Adrenal gland (tissue), 12 donors: ENCODE results near the gene RHOT1. TPM values are rescaled to one million over a fixed set of nuclear protein-coding genes. Genes with fewer than 3 reads are reported as not detected.
A peak's percentile ranks its signal among the peaks of the same experiment; 100 is the strongest.

ENCODE experiments used
- DNase-seq, 7 donors: peaks; one replicate each; pipeline ENCODE4 v3.0.0-alpha.2; 2019 to 2020
- H3K27ac ChIP-seq, 5 donors: fragments of 200-600 bp; sonication (generic) in 4 of 5; 1 replicate in 3 of 5; 2 replicates in 2 of 5; pipeline versions ENCODE4 v1.5.1 to v1.8.0; 2016 to 2020; ENCODE audit warnings: mild to moderate bottlenecking in 1 of 5
- H3K27me3 ChIP-seq: fragments of 200-600 bp; 2 replicates; pipeline ENCODE4 v1.8.0; 2021
- H3K36me3 ChIP-seq, 2 donors: fragments of 200-600 bp; replicated peaks in 1 of 2; 1 replicate in 1 of 2; 2 replicates in 1 of 2; pipeline versions ENCODE4 v1.5.1 to v1.8.0; 2018 to 2022
- H3K4me1 ChIP-seq, 2 donors: fragments of 200-600 bp; replicated peaks in 1 of 2; 1 replicate in 1 of 2; 2 replicates in 1 of 2; pipeline versions ENCODE4 v1.5.1 to v1.8.0; 2018 to 2021
- H3K4me3 ChIP-seq, 4 donors: fragments of 200-600 bp; sonication (generic) in 3 of 4; one replicate each; pipeline ENCODE4 v1.5.1; 2016 to 2018
- H3K9me3 ChIP-seq, 3 donors: fragments of 200-600 bp; sonication (generic) in 1 of 3; replicated peaks in 1 of 3; 1 replicate in 2 of 3; 2 replicates in 1 of 3; pipeline versions ENCODE4 v1.5.1 to v1.8.0; 2016 to 2021
- POLR2A ChIP-seq, 2 donors: fragments of 450-650 bp; IDR thresholded peaks; one replicate each; pipeline ENCODE4 v1.6.1; 2017; ENCODE audit warnings: antibody characterized with exemption in 2 of 2, mild to moderate bottlenecking in 2 of 2, moderate library complexity in 1 of 2
- WGBS, 4 donors: extraction: QIAGEN DNeasy Blood & Tissue Kit in 2 of 4; methylation state at CpG; one replicate each; pipeline versions ENCODE4 v1.1.5 to v1.1.7; 2013 to 2017; 5-methylcytosine and 5-hydroxymethylcytosine counted together
- intact Hi-C, 2 donors: fragments of 100-400 bp; cut with DNase I; formaldehyde crosslinking; loops; one replicate each; pipeline versions ENCODE4 v1.14.1 to v1.15.0; 2022 to 2023
- polyA plus RNA-seq, 3 donors: library from polyadenylated mRNA; stranded (reverse); fragments of 200-250 nt in 2 of 3; fragments of 350-450 nt in 1 of 3; fragmentation: Illumina TruSeq in 1 of 3; extraction: RNeasy Lipid Tissue Mini Kit (QIAGEN cat#74804) in 1 of 3; gene quantifications; one replicate each; pipeline ENCODE4 v1.2.3, GENCODE V29; 2013 to 2014
- total RNA-seq, 9 donors: library from RNA; depleted of rRNA in 4 of 9; stranded (reverse); fragments of >200 nt in 4 of 9; fragments of 120-200 nt in 1 of 9; fragmentation: NEBNext Ultra II Directional in 1 of 9; extraction: Animal tissue kit (Norgen Biotek cat#: 25700) in 1 of 9; gene quantifications; one replicate each; pipeline versions ENCODE4 v1.1.0 to v1.2.4, GENCODE V29; 2013 to 2023
- TF ChIP-seq, protein P1 (sequence below), 6 experiments: fragments of 450-650 bp in 4 of 6; fragments of 200-600 bp in 2 of 6; sonication (generic) in 1 of 6; IDR thresholded peaks; 1 replicate in 5 of 6; 2 replicates in 1 of 6; pipeline versions ENCODE4 v1.5.1 to v1.8.0; 2016 to 2021; ENCODE audit warnings: antibody characterized with exemption in 6 of 6, mild to moderate bottlenecking in 2 of 6, moderate library complexity in 1 of 6
- donor health status: healthy with polysubstance abuse.
- donor health status: Bipolar disorder and iron deficiency.
- donor health status: DM: yes; HTN: yes; CAD: no.
- donor health status: DM: no; HTN: no; CAD: no.
- donor health status: DM: no; HTN: no; CAD: no.
- donor health status: DM: yes; HTN: yes; CAD: no.

The RHOT1 gene
- total and polyA plus RNA-seq, 12 donors = 44.2 to 97.7 (median 66.4) TPM

DNA sequence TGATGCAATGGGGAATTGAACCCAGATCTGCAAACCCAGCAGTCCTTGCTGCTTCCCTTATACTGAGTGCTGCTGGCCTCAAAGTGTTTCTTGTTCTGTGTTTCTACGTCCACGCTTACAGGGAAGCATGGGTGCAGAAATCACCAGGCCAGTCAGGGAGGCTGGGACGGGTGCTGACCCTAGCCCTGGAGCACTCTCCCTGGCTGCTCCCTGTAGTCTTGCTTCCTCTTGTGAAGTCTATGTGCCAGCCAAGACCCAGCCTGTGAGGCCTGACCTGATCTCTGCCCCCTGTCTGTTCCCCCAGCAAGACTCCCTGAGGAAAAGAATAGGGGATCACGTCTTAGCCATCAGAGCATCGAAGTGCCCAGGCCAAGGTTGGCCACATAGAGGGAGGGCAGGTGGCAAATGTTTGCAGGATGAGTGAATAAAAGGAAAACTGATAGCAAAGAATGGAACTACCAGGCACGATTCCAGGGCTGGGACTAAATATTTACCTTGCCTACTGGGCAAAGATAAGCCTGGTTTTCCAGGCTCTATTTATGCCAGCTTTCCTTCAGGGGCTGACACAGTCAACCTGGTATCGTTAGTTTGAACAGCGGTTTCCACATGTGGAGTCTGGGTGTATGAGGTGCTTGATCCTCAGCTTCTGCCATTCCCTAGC is 41.2 kb upstream of the RHOT1 start:
- Histone ChIP-seq H3K27me3 (no peaks in the 10 kb centered on the region), H3K27ac (no peak overlapping the region), H3K4me3 (no peak overlapping the region), H3K36me3 (no peaks in the 10 kb centered on the region), H3K9me3 (no peaks in the 10 kb centered on the region), H3K4me1 (no peaks in the 10 kb centered on the region)
- WGBS, 4 donors = 73 to 86% (median 82%) methylated on average over 8 of the region's 8 CpGs
- intact Hi-C loops = no loop called here
- TF ChIP-seq POLR2A (IDR thresholded peaks at IDR 0.05) = no peak
- TF ChIP-seq, protein P1, sequence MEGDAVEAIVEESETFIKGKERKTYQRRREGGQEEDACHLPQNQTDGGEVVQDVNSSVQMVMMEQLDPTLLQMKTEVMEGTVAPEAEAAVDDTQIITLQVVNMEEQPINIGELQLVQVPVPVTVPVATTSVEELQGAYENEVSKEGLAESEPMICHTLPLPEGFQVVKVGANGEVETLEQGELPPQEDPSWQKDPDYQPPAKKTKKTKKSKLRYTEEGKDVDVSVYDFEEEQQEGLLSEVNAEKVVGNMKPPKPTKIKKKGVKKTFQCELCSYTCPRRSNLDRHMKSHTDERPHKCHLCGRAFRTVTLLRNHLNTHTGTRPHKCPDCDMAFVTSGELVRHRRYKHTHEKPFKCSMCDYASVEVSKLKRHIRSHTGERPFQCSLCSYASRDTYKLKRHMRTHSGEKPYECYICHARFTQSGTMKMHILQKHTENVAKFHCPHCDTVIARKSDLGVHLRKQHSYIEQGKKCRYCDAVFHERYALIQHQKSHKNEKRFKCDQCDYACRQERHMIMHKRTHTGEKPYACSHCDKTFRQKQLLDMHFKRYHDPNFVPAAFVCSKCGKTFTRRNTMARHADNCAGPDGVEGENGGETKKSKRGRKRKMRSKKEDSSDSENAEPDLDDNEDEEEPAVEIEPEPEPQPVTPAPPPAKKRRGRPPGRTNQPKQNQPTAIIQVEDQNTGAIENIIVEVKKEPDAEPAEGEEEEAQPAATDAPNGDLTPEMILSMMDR (IDR thresholded peaks at IDR 0.05) = no peak
- peak in 1 of 7 donors; percentile 24 for DNase-seq

DNA sequence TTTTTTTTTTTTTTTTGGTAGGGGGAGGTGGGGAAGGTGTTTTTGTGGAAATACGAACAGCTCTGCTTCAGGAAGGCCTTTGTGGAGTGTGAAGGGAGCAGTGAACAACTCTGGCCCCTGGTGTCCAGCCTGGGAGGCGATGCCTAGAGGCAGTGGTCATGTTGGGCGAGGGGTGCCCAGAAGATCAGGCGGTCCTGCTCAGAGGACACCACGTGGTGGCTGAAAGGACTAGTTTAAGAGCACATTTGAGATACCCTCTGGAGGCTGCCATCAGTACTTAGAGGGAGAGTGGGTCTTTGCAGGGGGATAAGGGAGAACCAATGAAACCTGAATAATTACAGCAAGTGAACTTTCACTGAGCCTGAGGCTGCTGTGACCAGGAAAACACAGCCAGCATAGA is 40.1 kb upstream of the RHOT1 start:
- TF ChIP-seq, protein P1 (IDR thresholded peaks at IDR 0.05) = no peak
- no peak for TF ChIP-seq POLR2A (IDR thresholded peaks at IDR 0.05)
- intact Hi-C loops = no loop called here
- peak in 1 of 7 donors; percentile 13 for DNase-seq
- Histone ChIP-seq H3K27ac (no peak overlapping the region), H3K9me3 (no peaks in the 10 kb centered on the region), H3K4me1 (no peaks in the 10 kb centered on the region), H3K4me3 (no peak overlapping the region), H3K27me3 (no peaks in the 10 kb centered on the region), H3K36me3 (no peaks in the 10 kb centered on the region)
- 87 to 97% (median 92%) methylated on average over 5 of the region's 5 CpGs for WGBS, 4 donors

DNA sequence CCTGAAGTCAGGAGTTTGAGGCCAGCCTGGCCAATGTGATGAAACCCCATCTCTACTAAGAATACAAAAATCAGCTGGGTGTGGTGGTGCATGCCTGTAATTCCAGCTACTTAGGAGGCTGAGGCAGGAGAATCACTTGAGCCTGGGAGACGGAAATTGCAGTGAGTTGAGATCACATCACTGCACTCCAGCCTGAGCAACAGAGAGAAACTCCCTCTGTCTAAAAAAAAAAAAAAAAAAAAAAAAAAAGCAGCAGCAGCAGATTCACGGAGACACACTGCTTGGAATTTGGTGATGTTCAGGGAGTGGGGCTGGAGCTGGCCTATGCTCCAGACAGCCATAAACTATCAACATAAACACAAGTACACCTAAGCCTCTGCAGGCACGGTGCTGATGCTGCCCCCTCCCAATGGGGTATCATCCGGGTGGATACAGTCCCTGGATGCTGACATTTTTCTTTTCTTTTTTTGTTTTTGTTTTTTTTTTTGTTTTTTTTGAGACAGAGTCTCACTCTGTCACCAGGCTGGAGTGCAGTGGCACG is 39.6 kb upstream of the RHOT1 start:
- no peaks in the 10 kb centered on the region for H3K36me3 ChIP-seq
- WGBS, 4 donors = 81 to 88% (median 83%) methylated on average over 4 to 5 of the region's 5 CpGs
- no peak for TF ChIP-seq POLR2A (IDR thresholded peaks at IDR 0.05)
- TF ChIP-seq, protein P1 (IDR thresholded peaks at IDR 0.05) = no peak
- no peaks in the 10 kb centered on the region for H3K27me3 ChIP-seq
- H3K4me1 ChIP-seq = no peaks in the 10 kb centered on the region
- no peak overlapping the region for H3K4me3 ChIP-seq
- no peaks in the 10 kb centered on the region for H3K9me3 ChIP-seq
- no peak overlapping the region for H3K27ac ChIP-seq
- DNase-seq = peak in 1 of 7 donors; percentile 17
- intact Hi-C loops = no loop called here

DNA sequence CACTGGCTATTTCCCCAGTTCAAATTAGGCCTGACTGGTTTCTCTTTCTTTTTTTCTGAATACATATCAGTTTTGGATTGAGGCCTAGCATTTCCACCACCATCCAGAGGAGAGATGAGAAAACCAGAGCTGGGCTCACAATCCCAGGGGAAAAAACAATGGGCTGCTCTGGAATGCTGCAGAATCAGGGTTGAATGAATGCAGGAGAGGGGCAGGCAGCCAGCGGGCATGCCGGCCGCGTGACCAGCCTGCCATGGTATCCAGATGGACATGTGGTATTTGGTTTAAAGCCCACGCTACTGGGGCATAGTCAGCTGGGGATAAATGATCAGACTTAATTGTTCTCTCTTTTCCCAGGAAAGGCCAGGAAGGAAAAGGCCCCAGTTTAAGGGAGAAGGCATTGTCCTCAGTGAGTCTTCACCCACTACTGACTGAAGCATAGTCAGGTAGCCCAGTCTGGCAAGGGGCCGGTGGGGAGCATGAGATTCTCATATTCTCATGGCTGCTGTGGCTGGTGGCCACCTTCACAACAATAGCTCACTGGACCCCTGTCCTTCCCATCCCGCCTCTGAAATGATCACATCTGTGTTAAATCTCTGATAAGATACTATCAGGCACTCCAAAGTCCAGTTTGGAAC is 38.7 kb upstream of the RHOT1 start:
- peak in 1 of 7 donors; percentile 31 for DNase-seq
- H3K27me3 ChIP-seq = no peaks in the 10 kb centered on the region
- WGBS, 4 donors = 79 to 94% (median 87%) methylated on average over 7 of the region's 7 CpGs

More for the DNA sequence above, 38.7 kb upstream of the RHOT1 start:
- Histone ChIP-seq H3K36me3 (no peaks in the 10 kb centered on the region), H3K4me1 (no peaks in the 10 kb centered on the region), H3K9me3 (no peaks in the 10 kb centered on the region), H3K27ac (no peak overlapping the region), H3K4me3 (no peak overlapping the region)
- intact Hi-C loops = no loop called here
- no peak for TF ChIP-seq POLR2A (IDR thresholded peaks at IDR 0.05)
- TF ChIP-seq, protein P1 (IDR thresholded peaks at IDR 0.05) = no peak
